GM23338 (cell line): ENCODE data around the gene SSB.

ENCODE experiments used
- CREB1 ChIP-seq: fragments of 250-450 bp; sonication (Bioruptor Pico); IDR thresholded peaks from 2 replicates; pipeline ENCODE4 v1.5.0; 2020; ENCODE audit warnings: low read depth, mild to moderate bottlenecking, moderate library complexity
- CTCF ChIP-seq, 2 experiments: fragments of 200-600 bp in 1 of 2; sonication (generic) in 1 of 2; conservative IDR thresholded peaks; 2 replicates each; pipeline versions ENCODE4 v1.5.1 to v1.6.1; 2016 to 2017; ENCODE audit warnings: antibody characterized with exemption in 2 of 2, low read depth in 2 of 2, mild to moderate bottlenecking in 2 of 2, moderate library complexity in 1 of 2
- ETS1 ChIP-seq: IDR thresholded peaks from 2 replicates; pipeline ENCODE4 v1.6.1; 2016; ENCODE audit warnings: antibody characterized with exemption
- EZH2 ChIP-seq: fragments of 200-600 bp; sonication (generic); IDR thresholded peaks from one replicate; pipeline ENCODE4 v1.8.0; 2017; ENCODE audit warnings: antibody characterized with exemption, mild to moderate bottlenecking, low read depth; ENCODE audit not compliant: unreplicated experiment
- EZH2phosphoT487 ChIP-seq: fragments of 200-600 bp; sonication (generic); IDR thresholded peaks from one replicate; pipeline ENCODE4 v1.8.1; 2018; ENCODE audit warnings: antibody characterized with exemption; ENCODE audit not compliant: unreplicated experiment
- JUNB ChIP-seq: IDR thresholded peaks from one replicate; pipeline ENCODE4 v1.6.1; 2016; ENCODE audit warnings: antibody characterized with exemption; ENCODE audit not compliant: unreplicated experiment
- NANOG ChIP-seq: IDR thresholded peaks from 2 replicates; pipeline ENCODE4 v1.6.1; 2016; ENCODE audit warnings: antibody characterized with exemption, borderline replicate concordance
- POLR2AphosphoS5 ChIP-seq: IDR thresholded peaks from 2 replicates; pipeline ENCODE4 v1.6.1; 2016; ENCODE audit warnings: antibody characterized with exemption, low read depth
- REST ChIP-seq: IDR thresholded peaks from one replicate; pipeline ENCODE4 v1.6.1; 2018; ENCODE audit warnings: antibody characterized with exemption; ENCODE audit not compliant: unreplicated experiment
- STAT1 ChIP-seq: IDR thresholded peaks from one replicate; pipeline ENCODE4 v1.6.1; 2016; ENCODE audit warnings: antibody characterized with exemption; ENCODE audit not compliant: unreplicated experiment
- ZNF114 ChIP-seq: fragments of 250-450 bp; sonication (Bioruptor Pico); IDR thresholded peaks from 2 replicates; pipeline ENCODE4 v1.5.0; 2020; ENCODE audit warnings: mild to moderate bottlenecking, moderate library complexity
- ZNF331 ChIP-seq: fragments of 250-450 bp; sonication (Bioruptor Pico); IDR thresholded peaks from 2 replicates; pipeline ENCODE4 v1.5.0; 2020; ENCODE audit warnings: low read depth, mild to moderate bottlenecking, moderate library complexity
- ZNF462 ChIP-seq: fragments of 250-450 bp; sonication (Bioruptor Pico); IDR thresholded peaks from 2 replicates; pipeline ENCODE4 v1.5.0; 2020; ENCODE audit warnings: mild to moderate bottlenecking, moderate library complexity

- TF ChIP-seq CTCF (conservative IDR thresholded peaks at IDR 0.05; ENCODE audit: low read depth in 2 of 2), result peak; percentile 80 to 95
- no peak for TF ChIP-seq ETS1
- TF ChIP-seq REST, result no peak
- TF ChIP-seq EZH2, result no peak
- no peak for TF ChIP-seq JUNB
- TF ChIP-seq ZNF114 (CRISPR knock-in tag), result no peak
- TF ChIP-seq EZH2phosphoT487, result no peak
- peak; percentile 84 for TF ChIP-seq POLR2AphosphoS5
- no peak for TF ChIP-seq ZNF331 (CRISPR knock-in tag)
- TF ChIP-seq CREB1 (CRISPR knock-in tag), result peak; percentile 62; the same call in 1 of the 2 replicates
- no peak for TF ChIP-seq STAT1
- no peak for TF ChIP-seq ZNF462 (CRISPR knock-in tag)
- TF ChIP-seq NANOG, result no peak
Observed at GRCh38 chr2:169824373-169825333, 26.0 kb downstream of the SSB start, which contains the start of gene METTL5.
